ENCODE data around the gene DIPK1C.

DNA sequence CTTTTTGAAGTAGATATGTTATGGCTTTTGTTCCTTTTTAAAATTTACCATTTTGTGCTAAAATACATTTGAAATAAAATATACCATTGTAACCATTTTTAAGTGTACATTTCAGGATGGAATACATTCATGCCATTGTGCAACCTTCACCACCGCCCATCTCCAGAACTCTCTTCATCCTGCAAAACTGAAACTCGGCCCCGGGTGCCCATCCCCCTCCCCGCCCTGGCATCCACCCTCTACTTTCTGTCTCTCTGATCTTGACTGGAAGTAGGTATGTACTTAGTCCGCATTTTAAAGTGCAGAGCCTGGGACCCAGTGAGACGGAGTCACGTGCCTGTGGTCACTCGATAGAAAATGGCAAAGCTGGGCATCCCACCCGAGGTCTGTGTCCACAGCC is 45.6 kb downstream of the DIPK1C start:
- TF ChIP-seq, protein P1, sequence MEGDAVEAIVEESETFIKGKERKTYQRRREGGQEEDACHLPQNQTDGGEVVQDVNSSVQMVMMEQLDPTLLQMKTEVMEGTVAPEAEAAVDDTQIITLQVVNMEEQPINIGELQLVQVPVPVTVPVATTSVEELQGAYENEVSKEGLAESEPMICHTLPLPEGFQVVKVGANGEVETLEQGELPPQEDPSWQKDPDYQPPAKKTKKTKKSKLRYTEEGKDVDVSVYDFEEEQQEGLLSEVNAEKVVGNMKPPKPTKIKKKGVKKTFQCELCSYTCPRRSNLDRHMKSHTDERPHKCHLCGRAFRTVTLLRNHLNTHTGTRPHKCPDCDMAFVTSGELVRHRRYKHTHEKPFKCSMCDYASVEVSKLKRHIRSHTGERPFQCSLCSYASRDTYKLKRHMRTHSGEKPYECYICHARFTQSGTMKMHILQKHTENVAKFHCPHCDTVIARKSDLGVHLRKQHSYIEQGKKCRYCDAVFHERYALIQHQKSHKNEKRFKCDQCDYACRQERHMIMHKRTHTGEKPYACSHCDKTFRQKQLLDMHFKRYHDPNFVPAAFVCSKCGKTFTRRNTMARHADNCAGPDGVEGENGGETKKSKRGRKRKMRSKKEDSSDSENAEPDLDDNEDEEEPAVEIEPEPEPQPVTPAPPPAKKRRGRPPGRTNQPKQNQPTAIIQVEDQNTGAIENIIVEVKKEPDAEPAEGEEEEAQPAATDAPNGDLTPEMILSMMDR (IDR thresholded peaks at IDR 0.05): no peak
- TF ChIP-seq EP300 (IDR thresholded peaks at IDR 0.05) (no peak), POLR2A (IDR thresholded peaks at IDR 0.05; ENCODE audit: low read depth) (no peak)

Measured in esophagus muscularis mucosa (tissue), 4 donors.